Esophagus squamous epithelium (tissue), 5 donors: ENCODE data around the gene PLEKHA4. TPM values are rescaled to one million over a fixed set of nuclear protein-coding genes. Genes with fewer than 3 reads are reported as not detected.

ENCODE experiments used
- DNase-seq: peaks from one replicate; lab custom pipeline; 2025; lab: John Stamatoyannopoulos, UW
- H3K27ac ChIP-seq, 4 donors: fragments of 200-600 bp; sonication (generic); one replicate each; pipeline ENCODE4 v1.5.1; 2016 to 2019; ENCODE audit warnings: mild to moderate bottlenecking in 1 of 4
- H3K27me3 ChIP-seq, 4 donors: fragments of 200-600 bp; sonication (generic); 1 replicate in 3 of 4; 2 replicates in 1 of 4; pipeline versions ENCODE4 v1.5.1 to v1.6.0; 2017 to 2021; ENCODE audit warnings: antibody characterized with exemption in 1 of 4
- H3K36me3 ChIP-seq, 3 donors: fragments of 200-600 bp; sonication (generic); one replicate each; pipeline ENCODE4 v1.5.1; 2016 to 2019
- H3K4me1 ChIP-seq, 3 donors: fragments of 200-600 bp; sonication (generic); one replicate each; pipeline ENCODE4 v1.5.1; 2017 to 2019
- H3K4me3 ChIP-seq, 4 donors: fragments of 200-600 bp; sonication (generic); 1 replicate in 3 of 4; 2 replicates in 1 of 4; pipeline ENCODE4 v1.5.1; 2016 to 2019; ENCODE audit warnings: mild to moderate bottlenecking in 2 of 4, moderate library complexity in 1 of 4
- H3K9me3 ChIP-seq, 3 donors: fragments of 200-600 bp; sonication (generic); one replicate each; pipeline ENCODE4 v1.5.1; 2016 to 2019
- POLR2A ChIP-seq, 4 donors: fragments of 450-650 bp; IDR thresholded peaks; one replicate each; pipeline ENCODE4 v1.6.1; 2017; ENCODE audit warnings: antibody characterized with exemption in 4 of 4, mild to moderate bottlenecking in 4 of 4, moderate library complexity in 3 of 4
- WGBS, 2 donors: methylation state at CpG; one replicate each; pipeline ENCODE4 v1.1.5; 2018; 5-methylcytosine and 5-hydroxymethylcytosine counted together
- intact Hi-C: fragments of 100-400 bp; cut with DNase I; formaldehyde crosslinking; loops from one replicate; pipeline ENCODE4 v1.15.0; 2022
- total RNA-seq, 4 donors: library from RNA; depleted of rRNA; stranded (reverse); fragments of >200 nt; gene quantifications; one replicate each; pipeline ENCODE4 v1.1.0, GENCODE V29; 2016
- TF ChIP-seq, protein P1 (sequence below), 6 experiments: fragments of 450-650 bp in 4 of 6; fragments of 200-600 bp in 2 of 6; sonication (generic) in 2 of 6; IDR thresholded peaks; one replicate each; pipeline ENCODE4 v1.5.1; 2016 to 2019; ENCODE audit warnings: antibody characterized with exemption in 6 of 6, mild to moderate bottlenecking in 4 of 6, moderate library complexity in 4 of 6
- donor health status: DM: yes; HTN: yes; CAD: no.

The PLEKHA4 gene
- total RNA-seq, 4 donors from 2014 or later: 2.8 to 9.0 (median 5.6) TPM

DNA sequence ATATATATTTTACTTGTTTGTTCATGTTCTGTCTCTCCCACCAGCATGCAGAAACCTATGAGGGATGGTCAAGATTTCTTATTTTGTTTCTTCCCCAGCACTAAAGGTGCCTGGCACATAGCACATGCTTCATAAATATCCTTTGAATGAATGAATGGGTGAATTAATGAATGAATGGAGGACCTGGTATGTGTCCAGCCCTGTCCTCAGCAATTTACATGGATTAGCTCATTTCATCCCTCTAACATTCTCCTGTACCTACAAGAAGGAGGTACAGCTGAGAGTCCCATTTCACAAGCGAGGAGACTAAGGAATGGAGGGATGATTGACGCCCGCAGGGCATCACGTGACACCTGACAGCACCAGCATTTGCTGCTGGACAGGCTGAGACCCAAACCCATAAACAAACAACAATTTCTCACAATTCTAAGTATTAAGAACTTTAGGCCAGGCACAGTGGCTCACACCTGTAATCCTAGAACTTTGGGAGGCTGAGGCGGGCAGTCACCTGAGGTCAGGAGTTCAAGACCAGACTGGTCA, 50.8 kb downstream of the PLEKHA4 start:
- DNase-seq: no peak
- WGBS, 2 donors: 80 to 89% methylated on average over 3 to 4 of the region's 5 CpGs
- Histone ChIP-seq H3K36me3 (no peaks in the 10 kb centered on the region), H3K9me3 (no peaks in the 10 kb centered on the region), H3K4me1 (peaks cover 0 to 40% (median 23%) of the 10 kb centered on the region in 3 donors), H3K27me3 (no peaks in the 10 kb centered on the region), H3K4me3 (no peak overlapping the region), H3K27ac (no peak overlapping the region)
- intact Hi-C loops: no loop called here
- TF ChIP-seq POLR2A (IDR thresholded peaks at IDR 0.05): no peak
- TF ChIP-seq, protein P1, sequence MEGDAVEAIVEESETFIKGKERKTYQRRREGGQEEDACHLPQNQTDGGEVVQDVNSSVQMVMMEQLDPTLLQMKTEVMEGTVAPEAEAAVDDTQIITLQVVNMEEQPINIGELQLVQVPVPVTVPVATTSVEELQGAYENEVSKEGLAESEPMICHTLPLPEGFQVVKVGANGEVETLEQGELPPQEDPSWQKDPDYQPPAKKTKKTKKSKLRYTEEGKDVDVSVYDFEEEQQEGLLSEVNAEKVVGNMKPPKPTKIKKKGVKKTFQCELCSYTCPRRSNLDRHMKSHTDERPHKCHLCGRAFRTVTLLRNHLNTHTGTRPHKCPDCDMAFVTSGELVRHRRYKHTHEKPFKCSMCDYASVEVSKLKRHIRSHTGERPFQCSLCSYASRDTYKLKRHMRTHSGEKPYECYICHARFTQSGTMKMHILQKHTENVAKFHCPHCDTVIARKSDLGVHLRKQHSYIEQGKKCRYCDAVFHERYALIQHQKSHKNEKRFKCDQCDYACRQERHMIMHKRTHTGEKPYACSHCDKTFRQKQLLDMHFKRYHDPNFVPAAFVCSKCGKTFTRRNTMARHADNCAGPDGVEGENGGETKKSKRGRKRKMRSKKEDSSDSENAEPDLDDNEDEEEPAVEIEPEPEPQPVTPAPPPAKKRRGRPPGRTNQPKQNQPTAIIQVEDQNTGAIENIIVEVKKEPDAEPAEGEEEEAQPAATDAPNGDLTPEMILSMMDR (IDR thresholded peaks at IDR 0.05): no peak

DNA sequence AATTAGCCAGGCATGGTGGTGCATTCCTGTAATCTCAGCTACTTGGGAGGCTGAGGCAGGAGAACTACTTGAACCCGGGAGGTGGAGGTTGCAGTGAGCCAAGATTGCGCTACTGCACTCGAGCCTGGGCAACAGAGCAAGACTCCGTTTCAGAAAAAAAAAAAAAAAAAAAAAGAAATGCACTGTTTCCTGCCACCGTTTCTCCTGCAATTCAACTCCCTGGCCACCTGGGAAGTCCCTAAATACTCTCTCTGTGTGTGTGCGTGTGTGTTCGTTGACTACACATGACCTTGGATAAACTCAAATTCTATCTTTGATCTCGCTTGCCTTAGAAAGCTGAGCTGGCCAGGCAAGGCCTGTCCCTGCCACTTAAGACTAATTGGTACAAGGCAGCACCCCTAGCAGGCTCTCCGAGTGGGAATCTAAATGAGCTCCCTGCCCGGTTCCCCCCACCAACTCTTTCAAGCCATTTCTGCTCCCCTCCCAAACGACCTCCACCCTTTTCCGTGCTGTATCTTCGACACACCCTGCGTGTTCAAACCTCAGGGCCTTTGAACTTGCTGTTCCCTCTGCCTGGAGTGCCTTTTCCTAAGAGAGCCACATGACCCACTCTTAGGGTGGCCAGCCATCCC, 52.4 kb downstream of the PLEKHA4 start:
- intact Hi-C loops: no loop called here
- 39 to 43% methylated on average over 14 of the region's 14 CpGs for WGBS, 2 donors
- Histone ChIP-seq H3K36me3 (no peaks in the 10 kb centered on the region), H3K9me3 (no peaks in the 10 kb centered on the region), H3K27ac (peak overlapping the region; percentile 25 to 68 (median 36)), H3K4me3 (no peak overlapping the region), H3K27me3 (no peaks in the 10 kb centered on the region), H3K4me1 (peaks cover 8 to 56% (median 34%) of the 10 kb centered on the region in 3 donors)
- no peak for DNase-seq
- TF ChIP-seq POLR2A (IDR thresholded peaks at IDR 0.05): no peak
- TF ChIP-seq, protein P1 (IDR thresholded peaks at IDR 0.05): peak in 2 of 6 experiments; percentile 3 to 11

DNA sequence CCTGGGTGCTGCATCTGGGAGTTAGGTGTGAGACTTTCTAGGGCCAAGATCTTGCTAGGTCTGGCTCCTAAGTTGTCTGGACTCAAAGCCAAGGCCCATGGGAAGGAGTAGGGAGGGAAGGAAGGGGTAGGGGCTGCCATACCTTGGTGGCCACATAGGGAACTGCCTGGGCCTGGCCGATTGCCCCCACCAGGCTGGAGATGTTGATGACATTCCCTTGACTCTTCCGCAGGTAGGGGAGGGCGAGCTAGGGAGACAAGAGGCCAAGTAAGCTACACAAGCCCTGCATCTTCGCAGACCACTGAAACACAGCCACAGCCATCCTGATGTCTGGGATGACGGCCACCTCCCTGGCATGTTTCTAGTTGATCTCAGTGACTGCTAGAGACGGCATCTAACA, 53.5 kb downstream of the PLEKHA4 start:
- Histone ChIP-seq H3K4me1 (peaks cover 15 to 58% (median 33%) of the 10 kb centered on the region in 3 donors), H3K4me3 (no peak overlapping the region), H3K27me3 (no peaks in the 10 kb centered on the region), H3K36me3 (no peaks in the 10 kb centered on the region), H3K9me3 (no peaks in the 10 kb centered on the region), H3K27ac (peak overlapping the region in 2 of 4 donors; percentile 5 to 39)
- intact Hi-C loops: no loop called here
- no peak for DNase-seq
- TF ChIP-seq, protein P1 (IDR thresholded peaks at IDR 0.05): no peak
- no peak for TF ChIP-seq POLR2A (IDR thresholded peaks at IDR 0.05)
- 89% methylated on average over 3 to 5 of the region's 6 CpGs for WGBS, 2 donors

DNA sequence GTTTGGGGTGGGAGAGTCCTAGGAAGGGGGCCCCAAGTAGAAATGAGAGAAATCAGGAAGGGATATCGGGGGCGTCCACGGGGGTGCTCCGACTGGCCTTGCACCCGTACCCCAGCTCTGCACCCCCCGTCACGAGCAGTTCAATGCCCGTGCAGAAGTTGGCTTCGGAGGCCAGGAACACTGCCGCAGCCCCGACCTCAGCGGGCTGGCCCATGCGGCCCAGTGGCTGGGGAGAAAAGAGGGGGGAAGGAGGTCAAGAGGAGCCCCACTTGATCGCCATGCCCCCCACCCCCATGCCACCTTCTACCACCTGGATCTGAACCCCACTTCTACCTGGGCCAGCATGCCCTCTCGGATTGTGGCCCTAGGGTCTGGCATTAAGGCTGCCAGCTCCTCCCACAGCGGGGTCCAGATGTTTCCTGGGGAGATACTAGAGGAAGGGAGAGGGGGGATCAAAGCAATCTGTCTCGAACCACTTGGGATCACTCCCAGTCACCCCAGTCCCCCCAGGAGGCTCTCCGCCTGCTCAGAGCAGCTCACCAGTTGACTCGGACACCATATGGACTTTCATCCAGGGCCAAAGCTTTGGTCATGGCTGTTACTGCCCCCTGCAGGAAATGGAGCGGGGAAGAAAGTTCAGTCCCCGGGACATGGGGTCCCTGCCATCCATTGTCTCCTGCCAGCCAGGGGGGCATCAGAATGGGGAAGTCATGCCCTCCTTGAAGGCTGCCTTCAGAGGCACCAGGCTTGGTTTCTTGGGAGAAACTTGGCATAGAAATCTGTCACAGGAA, 55.1 kb downstream of the PLEKHA4 start:
- Histone ChIP-seq H3K4me1 (peaks cover 15 to 54% (median 20%) of the 10 kb centered on the region in 3 donors), H3K4me3 (no peak overlapping the region), H3K9me3 (no peaks in the 10 kb centered on the region), H3K27me3 (no peaks in the 10 kb centered on the region), H3K36me3 (no peaks in the 10 kb centered on the region), H3K27ac (peak overlapping the region; percentile 69 to 95 (median 87))
- TF ChIP-seq, protein P1 (IDR thresholded peaks at IDR 0.05): no peak
- TF ChIP-seq POLR2A (IDR thresholded peaks at IDR 0.05): no peak
- DNase-seq: no peak
- WGBS, 2 donors: 88 to 89% methylated on average over 5 to 15 of the region's 21 CpGs
- intact Hi-C loops: no loop called here
